Calu3 (cell line): ENCODE measurements around the gene DLG2. TPM values are rescaled to one million over a fixed set of nuclear protein-coding genes. Genes with fewer than 3 reads are reported as not detected.

ENCODE experiments used
- BruUV-seq: library from RNA; stranded (reverse); fragments of 400-500 nt; replicated peaks from 2 replicates; lab custom pipeline; 2021; lab: Mats Ljungman, UMichigan
- CTCF ChIA-PET: fragments of 300-600 bp; sonication (Branson Sonifier 250); formaldehyde crosslinking; loops from one replicate; lab custom pipeline; 2022; ENCODE audit warnings: antibody characterized with exemption; lab: Charles Lee
- DNase-seq: peaks from one replicate; pipeline ENCODE4 v3.0.0; 2022
- H3K27ac Mint-ChIP-seq: one replicate; pipeline ENCODE4 v1.8.0; 2022; ENCODE audit warnings: mixed read lengths; ENCODE audit not compliant: unreplicated experiment
- H3K27me3 Mint-ChIP-seq: one replicate; pipeline ENCODE4 v1.8.0; 2022; ENCODE audit warnings: mixed read lengths; ENCODE audit not compliant: unreplicated experiment
- H3K36me3 Mint-ChIP-seq: one replicate; pipeline ENCODE4 v1.8.0; 2022; ENCODE audit warnings: mild to moderate bottlenecking, moderate library complexity, mixed read lengths; ENCODE audit not compliant: insufficient read depth, unreplicated experiment
- H3K4me1 Mint-ChIP-seq: one replicate; pipeline ENCODE4 v1.8.0; 2022; ENCODE audit warnings: mild to moderate bottlenecking, low read depth, mixed read lengths; ENCODE audit not compliant: unreplicated experiment
- H3K4me3 Mint-ChIP-seq: one replicate; pipeline ENCODE4 v1.8.0; 2022; ENCODE audit warnings: mild to moderate bottlenecking, low read depth, moderate library complexity, mixed read lengths; ENCODE audit not compliant: unreplicated experiment
- H3K9me3 Mint-ChIP-seq: one replicate; pipeline ENCODE4 v1.8.0; 2022; ENCODE audit warnings: low read depth, mixed read lengths; ENCODE audit not compliant: unreplicated experiment
- CTCF ChIP-seq: fragments of 200-600 bp; IDR thresholded peaks from one replicate; pipeline ENCODE4 v1.8.0; 2022; ENCODE audit warnings: antibody characterized with exemption; ENCODE audit not compliant: unreplicated experiment
- intact Hi-C: fragments of 100-400 bp; cut with micrococcal nuclease; formaldehyde crosslinking; loops from one replicate; pipeline ENCODE4 v1.10.0; 2022; ENCODE audit not compliant: unreplicated experiment
- total RNA-seq: library from RNA; stranded (reverse); gene quantifications from 2 replicates; pipeline ENCODE4 v1.2.3, GENCODE V29; 2022

Gene DLG2
- total RNA-seq, 1 experiment from 2014 or later: 0.71 TPM

GRCh38 chr11:84780689-84781293 is 846.4 kb downstream of the DLG2 start:
- CTCF ChIA-PET: interaction anchor here (0.6 to 0.9 kb wide), 4 partner anchors 221 to 810 kb away, joined by 3 to 7 read pairs (median 4); no protein-coding TSS in a partner anchor
- no peaks in the 10 kb centered on the region for H3K9me3 Mint-ChIP-seq
- intact Hi-C loops: loop anchor here (2.0 kb wide), 1 partner anchor 810 kb away; no protein-coding TSS in a partner anchor
- H3K4me1 Mint-ChIP-seq: no peaks in the 10 kb centered on the region
- TF ChIP-seq CTCF: no peak
- DNase-seq: no peak
- H3K27me3 Mint-ChIP-seq: peaks cover 13% of the 10 kb centered on the region
- no peak overlapping the region for H3K27ac Mint-ChIP-seq
- H3K4me3 Mint-ChIP-seq: no peak overlapping the region
- no TSS peak for BruUV-seq
- no peaks in the 10 kb centered on the region for H3K36me3 Mint-ChIP-seq

- DNase-seq: no peak
- H3K36me3 Mint-ChIP-seq: no peaks in the 10 kb centered on the region
- no peak for TF ChIP-seq CTCF
- no TSS peak for BruUV-seq
- H3K4me1 Mint-ChIP-seq: no peaks in the 10 kb centered on the region
- CTCF ChIA-PET: no interaction called here
- H3K27ac Mint-ChIP-seq: no peak overlapping the region
- no peak overlapping the region for H3K4me3 Mint-ChIP-seq
- H3K27me3 Mint-ChIP-seq: peaks cover 13% of the 10 kb centered on the region
- H3K9me3 Mint-ChIP-seq: no peaks in the 10 kb centered on the region
- intact Hi-C loops: no loop called here
These were observed 851.6 kb downstream of the DLG2 start for GRCh38 chr11:84775503-84775902.

- no peaks in the 10 kb centered on the region for H3K36me3 Mint-ChIP-seq
- intact Hi-C loops: no loop called here
- BruUV-seq: no TSS peak
- no peak for DNase-seq
- H3K4me3 Mint-ChIP-seq: no peak overlapping the region
- no peaks in the 10 kb centered on the region for H3K27me3 Mint-ChIP-seq
- TF ChIP-seq CTCF: no peak
- CTCF ChIA-PET: no interaction called here
- no peaks in the 10 kb centered on the region for H3K4me1 Mint-ChIP-seq
- no peaks in the 10 kb centered on the region for H3K9me3 Mint-ChIP-seq
- H3K27ac Mint-ChIP-seq: no peak overlapping the region
These were observed 863.2 kb downstream of the DLG2 start for GRCh38 chr11:84763931-84764330.

GRCh38 chr11:84757711-84758110 is 869.4 kb downstream of the DLG2 start:
- no peak overlapping the region for H3K27ac Mint-ChIP-seq
- intact Hi-C loops: no loop called here
- no peaks in the 10 kb centered on the region for H3K36me3 Mint-ChIP-seq
- no peaks in the 10 kb centered on the region for H3K9me3 Mint-ChIP-seq
- no peak overlapping the region for H3K4me3 Mint-ChIP-seq
- no peaks in the 10 kb centered on the region for H3K4me1 Mint-ChIP-seq
- DNase-seq: no peak
- BruUV-seq: no TSS peak
- H3K27me3 Mint-ChIP-seq: no peaks in the 10 kb centered on the region
- no peak for TF ChIP-seq CTCF
- CTCF ChIA-PET: no interaction called here
